ENCODE measurements around the gene BMP4.
A peak's percentile ranks its signal among the peaks of the same experiment; 100 is the strongest.
"Not testable (repeated sequence)": the region's sequence is repeated elsewhere in the genome, so short reads cannot be mapped to it uniquely, and the experiment has no call there.

BMP4 gene

DNA sequence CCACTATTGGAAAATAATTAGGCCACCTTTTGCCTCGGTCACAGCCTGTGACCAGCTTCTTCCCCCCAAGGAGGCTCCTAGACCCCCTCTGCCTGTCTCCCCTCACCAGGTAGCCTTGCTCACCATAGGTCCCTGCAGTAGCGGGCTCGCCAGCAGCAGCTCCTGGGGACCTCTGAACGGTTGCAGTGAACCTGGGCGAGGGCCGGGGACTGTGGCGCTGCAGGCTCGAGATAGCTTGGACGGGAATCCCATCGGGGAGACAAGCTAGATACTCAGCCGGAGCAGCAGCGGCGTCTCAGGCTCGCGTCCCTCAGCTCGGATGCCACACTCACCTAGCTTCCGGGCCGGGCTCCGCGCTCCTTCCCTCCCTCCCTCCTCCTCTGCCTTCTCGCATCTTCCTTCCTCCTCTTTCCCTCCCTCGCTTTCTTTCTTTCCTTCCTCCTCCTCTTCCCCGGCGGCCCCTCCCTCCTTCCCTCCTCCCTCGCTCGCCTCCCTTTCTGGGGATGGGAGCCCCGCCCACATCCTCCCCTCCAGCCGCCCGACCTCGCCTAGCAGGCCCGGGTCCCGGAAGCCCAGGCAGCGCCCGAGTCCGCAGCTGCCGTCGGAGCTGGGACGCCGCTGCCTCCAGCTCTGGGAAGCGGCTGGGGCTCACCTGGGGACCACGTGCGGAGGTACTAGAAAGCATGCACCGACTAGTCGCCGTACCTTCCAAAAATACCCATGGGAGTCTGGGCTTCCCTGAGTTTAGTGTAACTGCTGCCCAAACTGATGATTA lies at the start of gene BMP4:
Gene BMP4, minus strand, starts transcription at position 399 of the 775 bp plus-strand sequence. CDS start 4,603 bp downstream, outside the sequence.
- peak; percentile 64 for DNase-seq (ENCODE audit: low spot score)

DNA sequence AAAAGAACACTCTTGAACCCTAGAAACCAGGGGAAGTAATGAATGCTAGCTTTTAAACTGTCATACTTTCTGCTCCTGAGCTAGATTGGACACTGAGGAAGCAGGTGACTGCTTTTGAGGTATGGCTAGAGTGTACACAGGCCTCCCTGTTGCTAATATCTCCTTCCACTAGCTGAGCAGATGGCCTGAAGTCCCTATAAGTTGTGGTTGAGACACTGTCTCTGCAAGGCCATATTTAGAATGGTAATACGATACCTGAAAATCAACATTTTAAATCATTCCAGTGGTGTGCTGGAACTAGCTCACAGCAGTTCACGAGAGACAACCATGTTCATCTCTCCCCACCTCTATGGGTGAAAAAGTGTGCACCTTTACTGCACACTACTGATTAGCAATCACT lies 46.4 kb upstream of the BMP4 start:
- DNase-seq (ENCODE audit: low spot score): no peak

DNA sequence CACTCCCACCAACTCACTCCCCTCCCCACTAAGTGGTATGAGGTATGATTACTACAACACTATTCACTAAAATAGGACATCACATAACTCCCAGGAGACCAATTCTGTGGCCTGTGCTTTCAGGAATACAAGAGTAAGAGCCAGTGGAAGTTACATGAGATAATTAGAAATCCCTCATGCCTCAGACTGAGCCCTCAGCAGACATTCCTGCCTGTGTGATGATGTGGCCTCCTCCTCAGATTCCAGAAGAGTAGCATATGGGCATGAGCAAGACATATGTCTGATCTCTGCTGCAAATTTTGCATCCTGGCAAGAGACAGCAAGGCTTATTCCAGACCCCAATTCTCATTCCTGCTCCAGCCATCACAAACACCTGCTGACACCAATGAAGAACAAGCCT lies 46.0 kb upstream of the BMP4 start:
- DNase-seq (ENCODE audit: low spot score): no peak

DNA sequence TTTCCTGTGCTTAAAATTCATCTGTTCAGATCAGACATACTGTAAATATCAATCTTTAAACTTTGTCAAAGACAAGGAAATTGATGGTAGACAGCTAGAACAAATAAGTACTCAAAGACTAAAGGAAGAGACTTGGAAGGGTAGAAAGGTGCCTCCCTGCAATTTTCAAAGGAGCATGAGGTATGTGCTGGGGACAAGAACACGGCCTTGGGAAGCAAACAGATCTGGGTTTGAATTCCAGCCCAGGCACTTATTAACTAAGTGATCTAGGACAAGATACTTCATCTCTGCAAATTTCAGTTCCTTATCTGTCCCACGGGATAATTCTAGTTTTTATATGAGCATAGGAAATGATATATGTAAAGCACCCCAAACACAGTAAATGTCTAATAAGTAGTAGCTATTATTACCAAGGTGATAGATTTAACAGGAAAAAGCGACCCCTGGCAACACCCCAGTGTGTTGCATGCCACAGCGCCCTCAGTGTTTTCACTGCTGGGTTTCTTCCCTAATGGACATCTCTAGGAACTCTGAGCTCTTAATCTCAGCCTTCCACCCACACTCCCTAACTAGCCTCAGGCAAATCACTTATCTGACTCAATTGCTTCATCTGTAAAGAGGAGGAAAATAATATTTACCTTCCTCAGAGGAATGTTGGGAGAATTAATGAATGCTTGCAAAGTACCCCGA lies 44.7 kb upstream of the BMP4 start:
- DNase-seq (ENCODE audit: low spot score): no peak

DNA sequence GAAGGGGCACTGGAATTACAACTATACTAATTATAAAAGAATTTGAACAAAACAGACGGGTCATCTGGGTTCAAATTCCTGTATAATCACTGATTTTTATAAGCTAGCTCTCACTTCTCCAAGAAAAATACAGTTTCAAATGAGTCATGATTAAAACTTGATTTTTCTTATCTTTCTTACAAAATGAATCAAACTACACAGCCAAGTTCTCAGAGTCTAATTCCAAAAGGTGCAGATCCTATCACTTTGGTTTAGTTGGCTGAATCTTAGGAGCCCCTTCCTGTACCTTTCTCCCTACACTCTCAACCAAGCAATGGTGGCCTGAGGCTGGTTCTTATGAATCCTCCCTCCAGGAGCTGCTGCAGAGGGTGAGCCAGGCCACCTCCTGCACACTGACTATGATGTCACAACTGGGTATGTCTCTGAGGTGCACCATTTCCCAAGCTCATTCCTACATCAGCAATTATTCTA lies 43.8 kb upstream of the BMP4 start:
- no peak for DNase-seq (ENCODE audit: low spot score)

DNA sequence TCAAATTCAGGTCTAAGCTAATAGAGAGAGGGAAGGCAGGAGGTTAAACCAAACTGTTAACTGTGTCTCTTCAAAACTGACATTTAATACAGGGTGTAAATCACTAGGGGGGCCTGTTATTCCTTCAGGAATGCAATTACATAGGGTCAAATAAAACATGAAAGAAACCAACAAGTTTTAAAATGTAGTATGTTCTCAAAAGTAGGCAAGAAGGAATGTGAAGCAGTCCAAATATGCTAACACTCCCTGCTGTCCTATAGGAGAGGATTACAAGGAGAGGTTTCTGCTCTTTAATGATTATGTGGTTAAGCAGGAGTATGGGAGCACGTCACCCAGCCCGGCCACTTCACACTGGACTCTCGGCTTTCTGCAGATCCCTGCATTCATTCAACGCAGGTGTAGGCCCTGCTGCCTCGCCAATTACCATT lies 42.5 kb upstream of the BMP4 start:
- DNase-seq (ENCODE audit: low spot score): no peak

DNA sequence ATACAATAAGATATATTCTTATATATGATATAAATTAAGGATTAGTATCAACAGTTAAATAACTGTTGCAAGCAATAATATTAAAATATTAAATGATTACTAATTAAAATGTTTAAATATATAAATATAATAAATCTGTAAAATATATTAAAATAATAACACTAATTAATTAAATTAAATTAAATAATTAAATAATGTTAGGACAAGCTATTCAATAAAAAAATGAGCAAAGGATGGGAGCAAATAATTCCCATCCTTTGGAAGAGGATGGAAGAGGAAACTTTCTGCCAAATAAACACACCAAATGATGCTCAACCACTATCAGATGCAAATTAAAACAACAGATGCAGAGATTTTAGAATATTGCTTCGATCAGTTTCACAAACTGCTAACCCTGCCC lies 39.4 kb upstream of the BMP4 start:
- no peak for DNase-seq (ENCODE audit: low spot score)

DNA sequence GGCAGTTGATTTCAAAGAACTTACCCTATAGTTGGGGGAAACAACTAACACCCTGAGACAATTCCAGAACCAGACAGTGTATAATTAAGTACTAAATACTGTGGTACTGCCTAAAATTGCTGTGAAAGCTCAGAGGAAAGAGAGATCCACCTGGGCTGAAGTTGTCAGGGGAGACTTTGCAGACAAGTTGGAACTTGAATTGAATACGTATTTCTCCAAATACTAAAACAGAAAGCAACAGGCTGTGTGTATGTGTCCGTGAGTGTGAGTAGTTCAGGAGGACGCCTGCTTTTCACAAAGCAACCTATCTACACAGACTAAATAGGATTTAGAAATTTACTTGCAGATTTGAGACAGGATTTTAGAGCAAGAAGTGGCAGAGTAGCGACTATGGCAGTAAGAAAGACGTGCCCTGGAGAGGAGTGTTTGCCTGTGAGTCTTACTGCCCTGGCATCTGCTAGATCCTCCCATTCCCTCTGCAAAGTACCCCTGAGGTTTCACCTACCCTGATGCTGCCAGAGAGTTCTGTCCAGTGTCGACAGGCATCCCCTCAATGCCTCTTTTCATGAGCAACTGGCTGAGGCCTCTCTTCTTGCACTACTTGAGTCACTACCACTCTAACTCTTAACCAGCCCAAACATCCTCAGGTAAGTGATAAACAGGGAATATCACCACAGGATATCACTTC lies 37.4 kb upstream of the BMP4 start:
- no peak for DNase-seq (ENCODE audit: low spot score)

DNA sequence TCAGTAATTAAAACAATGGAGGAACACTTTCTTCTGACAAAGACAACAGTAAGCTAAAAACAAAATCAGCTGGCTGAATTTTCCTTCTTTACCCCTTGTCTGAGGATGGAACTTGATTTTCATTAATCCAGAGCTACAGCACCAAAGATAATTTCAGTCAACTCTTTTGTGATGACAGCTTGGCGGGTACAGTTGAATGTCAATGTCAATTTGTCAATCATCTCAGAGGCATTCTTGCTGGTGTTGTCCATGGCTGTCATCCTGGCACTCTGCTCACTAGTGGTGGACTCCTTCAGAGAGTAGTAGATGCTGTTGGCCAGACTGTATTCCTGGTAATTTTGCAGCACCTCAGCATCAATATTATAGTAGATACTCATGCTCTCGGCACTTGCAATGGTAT lies 34.4 kb upstream of the BMP4 start:
- DNase-seq (ENCODE audit: low spot score): no peak

DNA sequence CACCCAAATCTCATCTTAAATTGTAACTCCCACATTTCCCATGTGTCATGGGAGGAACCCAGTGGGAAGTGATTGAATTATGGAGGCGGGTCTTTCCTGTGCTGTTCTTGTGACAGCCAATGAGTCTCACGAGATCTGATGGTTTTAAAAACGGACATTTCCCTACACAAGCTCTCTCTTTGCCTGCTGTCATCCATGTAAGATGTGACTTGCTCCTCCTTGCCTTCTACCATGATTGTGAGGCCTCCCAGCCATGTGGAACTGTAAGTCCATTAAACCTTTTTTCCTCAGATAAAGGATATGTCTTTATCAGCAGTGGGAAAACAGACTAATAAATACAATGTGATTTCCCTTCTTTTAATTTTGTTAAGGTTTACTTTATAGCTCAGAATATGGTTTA lies 30.1 kb upstream of the BMP4 start:
- not testable (repeated sequence) for DNase-seq (ENCODE audit: low spot score)

DNA sequence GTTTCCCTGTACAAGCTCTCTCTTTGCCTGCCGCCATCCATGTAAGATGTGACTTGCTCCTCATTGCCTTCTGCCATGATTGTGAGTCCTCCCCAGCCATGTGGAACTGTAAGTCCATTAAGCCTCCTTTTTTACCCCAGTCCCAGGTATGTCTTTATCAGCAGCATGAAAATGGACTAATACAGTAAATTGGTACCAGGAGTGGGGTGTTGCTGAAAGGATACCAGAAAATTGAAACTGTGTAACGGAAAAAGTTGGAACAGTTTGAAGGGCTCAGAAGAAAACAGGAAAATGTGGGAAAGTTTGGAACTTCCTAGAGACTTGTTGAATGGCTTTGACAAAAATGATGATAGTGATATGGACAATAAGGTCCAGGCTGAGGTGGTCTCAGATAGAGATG lies 28.3 kb upstream of the BMP4 start:
- DNase-seq (ENCODE audit: low spot score): not testable (repeated sequence)

DNA sequence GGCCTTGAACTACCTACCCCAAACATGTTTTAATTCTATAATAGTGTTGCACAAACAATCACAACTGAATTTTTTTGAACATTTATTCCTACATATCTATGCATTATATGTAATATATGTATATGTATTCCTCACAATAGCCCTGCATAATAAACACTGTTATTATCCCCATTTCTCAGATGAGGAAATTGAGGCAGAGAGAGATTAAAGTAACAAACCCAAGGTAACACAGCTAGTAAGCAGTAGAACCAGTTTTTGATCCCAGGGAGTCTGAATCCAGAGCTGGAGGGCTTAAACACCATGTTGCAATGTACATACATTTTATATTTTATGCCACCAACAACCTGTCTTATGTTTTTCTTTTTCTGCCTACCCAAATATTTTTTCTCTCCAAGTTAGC lies 26.5 kb upstream of the BMP4 start:
- DNase-seq (ENCODE audit: low spot score): no peak

DNA sequence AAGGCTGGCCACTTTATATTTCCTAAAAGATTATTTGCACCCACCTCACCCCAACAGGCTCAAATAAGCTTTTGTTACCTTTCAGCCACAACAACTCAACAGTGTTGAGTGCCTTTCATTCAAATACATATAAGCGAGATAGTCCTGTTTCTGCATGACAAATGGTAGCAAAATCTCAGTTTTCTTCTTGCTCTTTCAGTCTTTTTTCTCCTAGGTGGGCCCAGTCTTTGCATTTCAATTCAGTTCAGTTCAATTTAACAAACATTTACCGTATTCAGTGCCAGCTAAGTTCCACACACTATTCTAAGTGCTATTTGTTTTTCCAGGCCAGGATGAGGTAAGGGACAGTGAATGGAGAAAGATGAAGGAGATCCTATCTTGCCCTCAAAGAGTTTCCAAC lies 25.9 kb upstream of the BMP4 start:
- DNase-seq (ENCODE audit: low spot score): no peak

DNA sequence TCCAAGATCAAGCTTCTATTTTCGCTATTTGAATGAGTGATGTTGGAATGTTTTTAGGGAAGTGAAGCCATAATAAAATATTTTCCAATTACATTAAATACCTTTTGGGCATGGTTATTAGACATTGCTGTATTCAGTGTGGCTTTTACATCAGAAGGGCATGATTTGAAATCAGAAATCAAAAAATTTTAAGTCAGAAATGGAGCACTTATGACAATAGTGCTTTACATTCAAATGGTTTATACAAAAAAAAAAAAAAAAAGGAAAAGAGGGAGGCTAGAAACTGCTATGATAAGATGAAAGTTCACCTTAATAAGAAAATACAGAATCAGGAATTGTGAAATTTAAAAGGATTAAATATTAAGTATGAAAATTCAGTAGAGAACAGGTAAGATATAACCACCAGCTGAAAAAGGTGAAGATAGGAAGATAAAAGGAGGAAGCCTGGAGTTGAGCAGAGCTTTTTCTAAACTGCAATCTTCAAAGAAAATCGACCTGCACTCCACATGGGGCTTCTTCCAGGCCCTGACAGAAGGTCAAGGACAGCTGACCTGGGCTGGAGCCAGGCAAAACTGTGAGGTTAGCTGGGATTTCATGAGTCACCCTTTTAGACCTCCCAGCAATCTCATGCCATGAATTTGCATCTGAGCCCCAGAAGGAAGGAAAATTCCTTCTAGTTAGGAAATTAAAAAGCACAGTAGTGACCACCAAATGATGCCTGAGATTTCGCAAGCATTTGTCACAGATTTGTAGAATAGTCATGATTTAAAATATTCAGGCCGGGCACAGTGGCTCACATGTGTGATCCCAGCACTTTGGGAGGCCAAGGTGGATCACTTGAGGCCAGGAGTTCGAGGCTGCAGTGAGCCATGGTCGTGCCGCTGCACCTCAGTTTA lies 23.4 kb upstream of the BMP4 start:
- no peak for DNase-seq (ENCODE audit: low spot score)

DNA sequence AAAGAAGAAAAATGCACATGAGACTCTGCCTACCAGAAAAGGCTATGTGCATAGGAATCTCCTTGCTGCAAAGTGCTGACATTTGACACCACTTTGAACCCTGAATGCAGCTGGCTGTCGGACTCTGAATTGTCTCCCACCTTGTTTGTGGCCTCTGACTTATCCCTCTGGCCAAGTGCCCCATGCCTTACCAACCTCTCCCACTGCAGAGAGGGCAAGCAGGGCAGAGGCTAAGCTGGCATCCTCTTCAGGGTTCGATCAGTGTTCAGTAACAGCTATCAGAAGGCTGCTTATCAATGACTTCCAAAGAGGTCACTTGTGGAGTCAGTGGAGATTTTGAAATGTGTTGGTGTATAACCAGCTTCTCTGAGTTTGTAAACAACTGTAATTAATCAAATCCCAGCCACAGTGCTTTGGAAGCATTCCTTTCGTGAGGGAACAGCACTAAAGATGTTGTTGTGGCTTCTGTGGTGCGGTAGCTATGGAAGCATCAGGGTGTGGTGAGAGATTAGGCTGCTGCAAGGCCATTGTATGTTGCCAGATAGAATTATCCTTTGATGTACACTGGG lies 22.6 kb upstream of the BMP4 start:
- no peak for DNase-seq (ENCODE audit: low spot score)

DNA sequence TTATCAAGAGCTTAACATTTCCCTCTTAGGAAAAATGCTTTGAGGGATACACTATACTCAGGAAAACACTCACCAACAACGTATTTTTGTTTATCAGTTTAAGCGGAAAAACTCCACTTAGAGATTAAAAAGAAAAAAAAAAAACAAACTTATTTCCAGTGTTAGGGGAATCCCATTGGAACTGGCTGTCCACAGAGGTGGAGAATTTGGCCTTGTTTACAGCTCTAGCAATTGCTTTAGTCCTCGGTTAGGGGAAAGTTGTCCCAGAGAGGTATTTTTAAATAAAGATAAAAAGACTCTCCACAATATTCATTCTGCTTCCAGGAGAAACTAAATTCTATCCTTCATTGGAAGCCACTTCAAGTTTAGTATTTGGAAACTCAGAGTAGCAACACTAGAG lies 21.6 kb upstream of the BMP4 start:
- DNase-seq (ENCODE audit: low spot score): no peak

DNA sequence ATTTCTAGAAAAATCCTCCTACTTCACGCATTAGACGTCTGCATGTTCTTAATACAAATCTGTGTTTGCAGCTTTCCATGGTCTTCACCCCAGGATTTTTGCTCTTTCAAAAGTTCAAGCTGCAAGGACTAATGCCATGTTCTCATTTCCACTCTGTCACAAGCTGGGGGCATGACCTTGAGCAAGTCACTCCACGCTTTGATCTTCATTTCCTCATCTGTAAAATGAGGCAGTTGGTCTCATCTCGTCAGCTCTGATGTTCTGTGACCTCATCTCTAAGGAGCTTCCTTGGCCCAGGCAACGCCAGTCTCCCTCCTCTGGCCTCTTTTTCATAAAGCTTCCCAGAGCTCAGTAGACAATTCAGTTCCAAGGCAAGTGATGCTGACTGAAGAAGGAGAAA lies 18.8 kb upstream of the BMP4 start:
- DNase-seq (ENCODE audit: low spot score): no peak

DNA sequence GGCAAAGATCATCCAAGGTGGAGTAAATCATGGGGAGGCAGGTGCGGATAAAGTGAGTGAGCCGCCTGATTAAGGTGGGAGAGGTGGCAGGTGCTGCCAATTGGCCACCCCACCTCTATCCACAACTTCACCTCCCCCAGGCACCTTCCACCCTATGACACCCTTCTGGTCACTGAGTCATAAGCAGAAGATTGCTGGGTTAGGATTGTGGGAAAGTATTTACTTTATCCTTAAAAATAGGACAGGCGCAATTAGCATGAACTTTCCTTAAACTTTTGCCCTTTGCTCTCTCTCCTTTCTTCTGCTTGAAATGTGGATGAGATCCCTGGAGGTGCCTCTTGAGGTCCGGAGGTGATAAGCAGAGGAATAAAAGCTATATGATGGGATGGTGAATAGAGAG lies 14.9 kb upstream of the BMP4 start:
- no peak for DNase-seq (ENCODE audit: low spot score)

DNA sequence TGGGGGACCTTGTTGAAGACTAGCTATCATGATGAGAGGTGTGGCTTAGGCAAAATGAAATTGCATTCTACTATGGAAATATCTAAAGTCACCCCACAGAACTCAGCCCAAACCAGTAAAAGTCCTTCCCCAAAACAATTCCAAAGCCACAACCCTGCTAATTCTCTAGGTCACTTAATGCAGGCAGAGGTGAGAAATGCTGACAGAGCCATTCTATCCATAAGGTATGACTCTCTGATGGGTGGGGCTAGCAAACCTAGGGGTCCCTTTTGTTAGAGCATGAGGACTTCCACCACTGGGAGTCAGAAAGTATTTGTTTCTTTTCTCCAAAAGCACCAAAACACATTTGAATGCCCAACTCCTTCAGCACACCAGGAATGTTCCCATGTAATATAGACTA lies 12.7 kb upstream of the BMP4 start:
- DNase-seq (ENCODE audit: low spot score): no peak

DNA sequence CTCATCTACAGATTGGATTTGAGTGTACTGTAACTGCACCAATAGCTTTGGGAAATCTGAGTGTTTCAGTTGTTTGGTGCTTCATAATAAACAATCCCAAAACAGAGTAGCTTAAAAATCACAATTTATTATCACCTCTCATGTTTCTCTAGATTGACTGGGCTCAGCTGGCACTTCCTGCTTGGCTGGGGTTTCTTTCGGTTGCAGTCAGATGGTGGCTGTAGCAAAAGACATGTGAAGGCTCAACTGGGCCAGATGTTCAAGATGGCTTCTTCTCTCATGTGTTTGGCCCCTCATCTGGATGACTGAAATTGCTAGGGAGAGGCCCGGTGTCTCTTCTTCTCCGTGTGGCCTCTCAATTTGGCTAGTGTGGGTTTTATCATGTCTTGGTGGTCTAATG lies 12.1 kb upstream of the BMP4 start:
- DNase-seq (ENCODE audit: low spot score): no peak

DNA sequence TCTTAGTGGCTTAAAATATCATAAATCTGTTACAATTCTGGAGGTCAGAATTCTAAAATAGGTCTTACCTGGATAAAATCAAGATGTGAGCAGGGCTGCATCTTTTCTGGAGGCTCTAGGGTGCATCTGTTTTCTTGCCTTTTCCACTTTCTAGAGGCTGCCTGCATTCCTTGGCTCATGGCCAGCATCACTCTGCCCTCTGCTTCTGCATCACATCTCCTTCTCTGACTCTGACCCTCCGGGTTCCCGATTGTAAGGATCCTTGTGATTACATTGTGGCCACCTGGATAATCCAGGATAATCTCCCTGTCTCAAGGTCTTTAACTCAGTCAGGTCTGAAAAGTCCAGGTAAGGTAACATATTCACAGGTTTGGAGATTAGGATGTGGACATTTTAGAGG lies 11.0 kb upstream of the BMP4 start:
- no peak for DNase-seq (ENCODE audit: low spot score)

DNA sequence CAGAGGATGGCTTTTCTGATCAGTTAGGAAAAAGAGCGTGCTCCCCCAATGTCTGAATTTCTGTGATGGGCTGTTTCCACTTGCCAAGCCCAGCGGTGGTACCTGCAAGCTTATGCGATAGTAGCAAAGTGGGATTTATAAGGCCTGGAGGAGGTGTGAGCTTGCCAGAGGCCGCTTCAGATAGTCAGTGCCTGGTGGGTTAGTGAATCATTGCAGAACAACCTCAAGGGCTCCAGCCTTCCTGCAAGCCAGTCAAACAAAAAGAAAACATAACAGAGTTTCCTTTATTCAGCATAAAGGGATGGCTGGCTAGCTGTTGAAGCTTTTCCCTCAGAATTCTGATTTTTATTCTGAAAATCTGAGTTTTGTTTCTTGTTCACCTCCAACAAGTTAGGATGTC lies 7.6 kb upstream of the BMP4 start:
- DNase-seq (ENCODE audit: low spot score): no peak
